GM23338 (cell line): ENCODE measurements around the gene MAP2K5. TPM values are rescaled to one million over a fixed set of nuclear protein-coding genes. Genes with fewer than 3 reads are reported as not detected.

Source experiments
- ATAC-seq: fragments of 200-7000 bp; cut with Tn5 transposase; 3 replicates; pipeline ENCODE4 v1.9.1; 2020
- DNase-seq: peaks from one replicate; pipeline ENCODE4 v3.0.0-alpha.2; 2015; ENCODE audit warnings: low spot score
- H2AFZ ChIP-seq: fragments of 200-600 bp; sonication (generic); 2 replicates; pipeline ENCODE4 v1.8.0; 2016; ENCODE audit warnings: antibody characterized with exemption, mild to moderate bottlenecking, moderate library complexity
- H3F3A ChIP-seq: fragments of 200-600 bp; sonication (generic); replicated peaks from 2 replicates; pipeline ENCODE4 v1.8.0; 2017; ENCODE audit warnings: antibody characterized with exemption, mixed run types, low read depth
- H3K27ac ChIP-seq: fragments of 200-600 bp; sonication (generic); 2 replicates; pipeline ENCODE4 v1.6.1; 2016; ENCODE audit warnings: low read depth
- H3K27me3 ChIP-seq: fragments of 200-600 bp; sonication (generic); 2 replicates; pipeline ENCODE4 v1.8.0; 2016; ENCODE audit warnings: mild to moderate bottlenecking, mixed run types, moderate library complexity; ENCODE audit not compliant: insufficient read depth
- H3K36me3 ChIP-seq: fragments of 200-600 bp; sonication (generic); 2 replicates; pipeline ENCODE4 v1.8.0; 2016; ENCODE audit warnings: mild to moderate bottlenecking; ENCODE audit not compliant: insufficient read depth
- H3K4me1 ChIP-seq: fragments of 200-600 bp; sonication (generic); 2 replicates; pipeline ENCODE4 v1.8.0; 2016; ENCODE audit warnings: mild to moderate bottlenecking, moderate library complexity; ENCODE audit not compliant: insufficient read depth
- H3K4me2 ChIP-seq: fragments of 200-600 bp; sonication (generic); 2 replicates; pipeline ENCODE4 v1.7.1; 2017; ENCODE audit warnings: mixed run types
- H3K4me3 ChIP-seq: fragments of 200-600 bp; sonication (generic); 2 replicates; pipeline ENCODE4 v1.6.1; 2016; ENCODE audit warnings: mixed run types
- H3K79me2 ChIP-seq: fragments of 200-600 bp; sonication (generic); replicated peaks from 2 replicates; pipeline ENCODE4 v1.8.0; 2017; ENCODE audit warnings: mild to moderate bottlenecking; ENCODE audit not compliant: insufficient read depth
- H3K9me2 ChIP-seq: fragments of 200-600 bp; sonication (generic); 2 replicates; pipeline ENCODE4 v1.8.0; 2017; ENCODE audit not compliant: insufficient read depth
- H4K20me1 ChIP-seq: fragments of 200-600 bp; sonication (generic); replicated peaks from 2 replicates; pipeline ENCODE4 v1.8.0; 2017; ENCODE audit warnings: mild to moderate bottlenecking; ENCODE audit not compliant: insufficient read depth
- H3K27ac Mint-ChIP-seq: 2 replicates; pipeline ENCODE4 v1.8.0; 2020; ENCODE audit warnings: inconsistent platforms, mild to moderate bottlenecking, moderate library complexity, mixed read lengths
- H3K27me3 Mint-ChIP-seq: 3 replicates; pipeline ENCODE4 v1.8.0; 2022; ENCODE audit warnings: low read depth, mild to moderate bottlenecking, moderate library complexity, mixed read lengths, inconsistent platforms; ENCODE audit not compliant: insufficient read depth, poor library complexity
- H3K36me3 Mint-ChIP-seq: 3 replicates; pipeline ENCODE4 v1.8.0; 2021; ENCODE audit warnings: low read depth, mild to moderate bottlenecking, inconsistent platforms, moderate library complexity, mixed read lengths
- H3K4me1 Mint-ChIP-seq: 3 replicates; pipeline ENCODE4 v1.8.0; 2020; ENCODE audit warnings: mild to moderate bottlenecking, inconsistent platforms, mixed read lengths
- H3K4me3 Mint-ChIP-seq: 3 replicates; pipeline ENCODE4 v1.8.0; 2021; ENCODE audit warnings: moderate library complexity, mild to moderate bottlenecking, inconsistent platforms, mixed read lengths
- H3K9me3 Mint-ChIP-seq: 3 replicates; pipeline ENCODE4 v1.8.0; 2020; ENCODE audit warnings: moderate library complexity, mild to moderate bottlenecking, inconsistent platforms, mixed read lengths
- CTCF ChIP-seq, 2 experiments: fragments of 200-600 bp in 1 of 2; sonication (generic) in 1 of 2; conservative IDR thresholded peaks; 2 replicates each; pipeline versions ENCODE4 v1.5.1 to v1.6.1; 2016 to 2017; ENCODE audit warnings: antibody characterized with exemption in 2 of 2, low read depth in 2 of 2, mild to moderate bottlenecking in 2 of 2, moderate library complexity in 1 of 2
- ETS1 ChIP-seq: IDR thresholded peaks from 2 replicates; pipeline ENCODE4 v1.6.1; 2016; ENCODE audit warnings: antibody characterized with exemption
- EZH2 ChIP-seq: fragments of 200-600 bp; sonication (generic); IDR thresholded peaks from one replicate; pipeline ENCODE4 v1.8.0; 2017; ENCODE audit warnings: antibody characterized with exemption, mild to moderate bottlenecking, low read depth; ENCODE audit not compliant: unreplicated experiment
- EZH2phosphoT487 ChIP-seq: fragments of 200-600 bp; sonication (generic); IDR thresholded peaks from one replicate; pipeline ENCODE4 v1.8.1; 2018; ENCODE audit warnings: antibody characterized with exemption; ENCODE audit not compliant: unreplicated experiment
- JUNB ChIP-seq: IDR thresholded peaks from one replicate; pipeline ENCODE4 v1.6.1; 2016; ENCODE audit warnings: antibody characterized with exemption; ENCODE audit not compliant: unreplicated experiment
- NANOG ChIP-seq: IDR thresholded peaks from 2 replicates; pipeline ENCODE4 v1.6.1; 2016; ENCODE audit warnings: antibody characterized with exemption, borderline replicate concordance
- POLR2AphosphoS5 ChIP-seq: IDR thresholded peaks from 2 replicates; pipeline ENCODE4 v1.6.1; 2016; ENCODE audit warnings: antibody characterized with exemption, low read depth
- ZNF114 ChIP-seq: fragments of 250-450 bp; sonication (Bioruptor Pico); IDR thresholded peaks from 2 replicates; pipeline ENCODE4 v1.5.0; 2020; ENCODE audit warnings: mild to moderate bottlenecking, moderate library complexity
- ZNF331 ChIP-seq: fragments of 250-450 bp; sonication (Bioruptor Pico); IDR thresholded peaks from 2 replicates; pipeline ENCODE4 v1.5.0; 2020; ENCODE audit warnings: low read depth, mild to moderate bottlenecking, moderate library complexity
- polyA plus RNA-seq: library from polyadenylated mRNA; unstranded; fragments of >200 nt; fragmentation: Nextera tagmentation; extraction: Ambion mirVana; gene quantifications from 2 replicates; pipeline ENCODE4 v1.2.1, GENCODE V29; 2016
- total RNA-seq: library from RNA; depleted of rRNA; stranded (reverse); fragments of >200 nt; shearing (Covaris generic); gene quantifications from 2 replicates; pipeline ENCODE4 v1.2.3, GENCODE V29; 2014
- TF ChIP-seq, protein P1 (sequence below): fragments of 250-450 bp; sonication (Bioruptor Pico); IDR thresholded peaks from 2 replicates; pipeline ENCODE4 v1.5.0; 2020; ENCODE audit warnings: mild to moderate bottlenecking, moderate library complexity
- TF ChIP-seq, protein P2 (sequence below): IDR thresholded peaks from one replicate; pipeline ENCODE4 v1.6.1; 2018; ENCODE audit warnings: antibody characterized with exemption; ENCODE audit not compliant: unreplicated experiment

The MAP2K5 gene
- total and polyA plus RNA-seq, 2 experiments from 2014 or later, result 6.5 to 13.6 TPM

DNA sequence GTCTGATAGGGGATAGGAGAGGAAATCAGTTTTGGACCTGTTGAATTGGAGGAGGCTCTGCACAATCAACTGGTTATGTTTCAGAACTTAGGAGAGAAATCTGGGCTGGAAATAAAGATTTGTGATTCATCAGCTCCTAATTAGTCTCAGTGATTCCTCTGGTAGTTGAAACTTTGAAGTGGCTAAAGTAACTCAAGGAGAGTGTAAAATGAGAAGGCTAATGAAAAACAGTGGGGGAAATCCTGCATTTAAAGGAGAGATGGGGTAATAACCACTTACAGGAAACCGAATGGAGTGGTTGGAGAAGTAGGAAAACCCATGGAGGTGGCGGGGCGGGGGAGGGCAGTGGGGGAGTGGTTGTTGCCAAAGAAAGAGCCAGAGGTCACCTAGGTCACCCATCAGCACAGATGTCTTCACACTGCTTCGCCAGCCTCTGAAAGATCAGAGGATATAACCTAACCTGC lies 32.6 kb downstream of the MAP2K5 start (continued):
- TF ChIP-seq, protein P1, sequence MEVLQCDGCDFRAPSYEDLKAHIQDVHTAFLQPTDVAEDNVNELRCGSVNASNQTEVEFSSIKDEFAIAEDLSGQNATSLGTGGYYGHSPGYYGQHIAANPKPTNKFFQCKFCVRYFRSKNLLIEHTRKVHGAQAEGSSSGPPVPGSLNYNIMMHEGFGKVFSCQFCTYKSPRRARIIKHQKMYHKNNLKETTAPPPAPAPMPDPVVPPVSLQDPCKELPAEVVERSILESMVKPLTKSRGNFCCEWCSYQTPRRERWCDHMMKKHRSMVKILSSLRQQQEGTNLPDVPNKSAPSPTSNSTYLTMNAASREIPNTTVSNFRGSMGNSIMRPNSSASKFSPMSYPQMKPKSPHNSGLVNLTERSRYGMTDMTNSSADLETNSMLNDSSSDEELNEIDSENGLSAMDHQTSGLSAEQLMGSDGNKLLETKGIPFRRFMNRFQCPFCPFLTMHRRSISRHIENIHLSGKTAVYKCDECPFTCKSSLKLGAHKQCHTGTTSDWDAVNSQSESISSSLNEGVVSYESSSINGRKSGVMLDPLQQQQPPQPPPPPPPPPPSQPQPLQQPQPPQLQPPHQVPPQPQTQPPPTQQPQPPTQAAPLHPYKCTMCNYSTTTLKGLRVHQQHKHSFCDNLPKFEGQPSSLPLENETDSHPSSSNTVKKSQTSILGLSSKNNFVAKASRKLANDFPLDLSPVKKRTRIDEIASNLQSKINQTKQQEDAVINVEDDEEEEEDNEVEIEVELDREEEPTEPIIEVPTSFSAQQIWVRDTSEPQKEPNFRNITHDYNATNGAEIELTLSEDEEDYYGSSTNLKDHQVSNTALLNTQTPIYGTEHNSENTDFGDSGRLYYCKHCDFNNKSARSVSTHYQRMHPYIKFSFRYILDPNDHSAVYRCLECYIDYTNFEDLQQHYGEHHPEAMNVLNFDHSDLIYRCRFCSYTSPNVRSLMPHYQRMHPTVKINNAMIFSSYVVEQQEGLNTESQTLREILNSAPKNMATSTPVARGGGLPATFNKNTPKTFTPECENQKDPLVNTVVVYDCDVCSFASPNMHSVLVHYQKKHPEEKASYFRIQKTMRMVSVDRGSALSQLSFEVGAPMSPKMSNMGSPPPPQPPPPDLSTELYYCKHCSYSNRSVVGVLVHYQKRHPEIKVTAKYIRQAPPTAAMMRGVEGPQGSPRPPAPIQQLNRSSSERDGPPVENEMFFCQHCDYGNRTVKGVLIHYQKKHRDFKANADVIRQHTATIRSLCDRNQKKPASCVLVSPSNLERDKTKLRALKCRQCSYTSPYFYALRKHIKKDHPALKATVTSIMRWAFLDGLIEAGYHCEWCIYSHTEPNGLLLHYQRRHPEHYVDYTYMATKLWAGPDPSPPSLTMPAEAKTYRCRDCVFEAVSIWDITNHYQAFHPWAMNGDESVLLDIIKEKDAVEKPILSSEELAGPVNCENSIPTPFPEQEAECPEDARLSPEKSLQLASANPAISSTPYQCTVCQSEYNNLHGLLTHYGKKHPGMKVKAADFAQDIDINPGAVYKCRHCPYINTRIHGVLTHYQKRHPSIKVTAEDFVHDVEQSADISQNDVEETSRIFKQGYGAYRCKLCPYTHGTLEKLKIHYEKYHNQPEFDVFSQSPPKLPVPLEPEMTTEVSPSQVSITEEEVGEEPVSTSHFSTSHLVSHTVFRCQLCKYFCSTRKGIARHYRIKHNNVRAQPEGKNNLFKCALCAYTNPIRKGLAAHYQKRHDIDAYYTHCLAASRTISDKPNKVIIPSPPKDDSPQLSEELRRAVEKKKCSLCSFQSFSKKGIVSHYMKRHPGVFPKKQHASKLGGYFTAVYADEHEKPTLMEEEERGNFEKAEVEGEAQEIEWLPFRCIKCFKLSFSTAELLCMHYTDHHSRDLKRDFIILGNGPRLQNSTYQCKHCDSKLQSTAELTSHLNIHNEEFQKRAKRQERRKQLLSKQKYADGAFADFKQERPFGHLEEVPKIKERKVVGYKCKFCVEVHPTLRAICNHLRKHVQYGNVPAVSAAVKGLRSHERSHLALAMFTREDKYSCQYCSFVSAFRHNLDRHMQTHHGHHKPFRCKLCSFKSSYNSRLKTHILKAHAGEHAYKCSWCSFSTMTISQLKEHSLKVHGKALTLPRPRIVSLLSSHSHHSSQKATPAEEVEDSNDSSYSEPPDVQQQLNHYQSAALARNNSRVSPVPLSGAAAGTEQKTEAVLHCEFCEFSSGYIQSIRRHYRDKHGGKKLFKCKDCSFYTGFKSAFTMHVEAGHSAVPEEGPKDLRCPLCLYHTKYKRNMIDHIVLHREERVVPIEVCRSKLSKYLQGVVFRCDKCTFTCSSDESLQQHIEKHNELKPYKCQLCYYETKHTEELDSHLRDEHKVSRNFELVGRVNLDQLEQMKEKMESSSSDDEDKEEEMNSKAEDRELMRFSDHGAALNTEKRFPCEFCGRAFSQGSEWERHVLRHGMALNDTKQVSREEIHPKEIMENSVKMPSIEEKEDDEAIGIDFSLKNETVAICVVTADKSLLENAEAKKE (CRISPR knock-in tag), result no peak
- TF ChIP-seq JUNB, result no peak
- TF ChIP-seq EZH2phosphoT487, result no peak
- TF ChIP-seq POLR2AphosphoS5, result no peak
- no peak for TF ChIP-seq EZH2
- TF ChIP-seq ZNF114 (CRISPR knock-in tag), result no peak
- no peak for TF ChIP-seq ETS1

- Histone ChIP-seq H3K27me3 (no peaks in the 10 kb centered on the region), H3K4me1 (no peaks in the 10 kb centered on the region), H3K27ac (no peak overlapping the region), H3K4me3 (no peak overlapping the region), H3F3A (no peaks in the 10 kb centered on the region), H2AFZ (no peak overlapping the region), H3K79me2 (no peaks in the 10 kb centered on the region), H3K36me3 (no peaks in the 10 kb centered on the region), H3K9me2 (no peaks in the 10 kb centered on the region), H4K20me1 (no peaks in the 10 kb centered on the region), H3K4me2 (no peak overlapping the region)
- Mint-ChIP-seq H3K4me3 (no peak overlapping the region), H3K9me3 (no peaks in the 10 kb centered on the region), H3K4me1 (peaks cover 9% of the 10 kb centered on the region; the same call in 2 of the 3 replicates), H3K27me3 (no peaks in the 10 kb centered on the region), H3K27ac (no peak overlapping the region), H3K36me3 (no peaks in the 10 kb centered on the region)
- ATAC-seq (no peak), DNase-seq (no peak)
- TF ChIP-seq CTCF (conservative IDR thresholded peaks at IDR 0.05; ENCODE audit: low read depth in 2 of 2) (no peak), EZH2 (no peak), ZNF114 (CRISPR knock-in tag) (no peak), ZNF331 (CRISPR knock-in tag) (no peak), ETS1 (no peak), JUNB (no peak), NANOG (no peak)
- TF ChIP-seq, protein P2, sequence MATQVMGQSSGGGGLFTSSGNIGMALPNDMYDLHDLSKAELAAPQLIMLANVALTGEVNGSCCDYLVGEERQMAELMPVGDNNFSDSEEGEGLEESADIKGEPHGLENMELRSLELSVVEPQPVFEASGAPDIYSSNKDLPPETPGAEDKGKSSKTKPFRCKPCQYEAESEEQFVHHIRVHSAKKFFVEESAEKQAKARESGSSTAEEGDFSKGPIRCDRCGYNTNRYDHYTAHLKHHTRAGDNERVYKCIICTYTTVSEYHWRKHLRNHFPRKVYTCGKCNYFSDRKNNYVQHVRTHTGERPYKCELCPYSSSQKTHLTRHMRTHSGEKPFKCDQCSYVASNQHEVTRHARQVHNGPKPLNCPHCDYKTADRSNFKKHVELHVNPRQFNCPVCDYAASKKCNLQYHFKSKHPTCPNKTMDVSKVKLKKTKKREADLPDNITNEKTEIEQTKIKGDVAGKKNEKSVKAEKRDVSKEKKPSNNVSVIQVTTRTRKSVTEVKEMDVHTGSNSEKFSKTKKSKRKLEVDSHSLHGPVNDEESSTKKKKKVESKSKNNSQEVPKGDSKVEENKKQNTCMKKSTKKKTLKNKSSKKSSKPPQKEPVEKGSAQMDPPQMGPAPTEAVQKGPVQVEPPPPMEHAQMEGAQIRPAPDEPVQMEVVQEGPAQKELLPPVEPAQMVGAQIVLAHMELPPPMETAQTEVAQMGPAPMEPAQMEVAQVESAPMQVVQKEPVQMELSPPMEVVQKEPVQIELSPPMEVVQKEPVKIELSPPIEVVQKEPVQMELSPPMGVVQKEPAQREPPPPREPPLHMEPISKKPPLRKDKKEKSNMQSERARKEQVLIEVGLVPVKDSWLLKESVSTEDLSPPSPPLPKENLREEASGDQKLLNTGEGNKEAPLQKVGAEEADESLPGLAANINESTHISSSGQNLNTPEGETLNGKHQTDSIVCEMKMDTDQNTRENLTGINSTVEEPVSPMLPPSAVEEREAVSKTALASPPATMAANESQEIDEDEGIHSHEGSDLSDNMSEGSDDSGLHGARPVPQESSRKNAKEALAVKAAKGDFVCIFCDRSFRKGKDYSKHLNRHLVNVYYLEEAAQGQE, result no peak
Measured at GRCh38 chr15:67578020-67578600, 35.6 kb downstream of the MAP2K5 start.
